RCC 7860 (cell line): ENCODE measurements around the gene PRR13.
"Not testable (repeated sequence)": the region's sequence is repeated elsewhere in the genome, so short reads cannot be mapped to it uniquely, and the experiment has no call there.

Experiments used
- DNase-seq: peaks from one replicate; pipeline ENCODE4 v3.0.0-alpha.2; 2015; ENCODE audit warnings: low spot score
- FAIRE-seq: peaks from 2 replicates; lab custom pipeline; 2012; peaks lifted over from hg19 to GRCh38; lab: Jason Lieb, UNC

The PRR13 gene

DNA sequence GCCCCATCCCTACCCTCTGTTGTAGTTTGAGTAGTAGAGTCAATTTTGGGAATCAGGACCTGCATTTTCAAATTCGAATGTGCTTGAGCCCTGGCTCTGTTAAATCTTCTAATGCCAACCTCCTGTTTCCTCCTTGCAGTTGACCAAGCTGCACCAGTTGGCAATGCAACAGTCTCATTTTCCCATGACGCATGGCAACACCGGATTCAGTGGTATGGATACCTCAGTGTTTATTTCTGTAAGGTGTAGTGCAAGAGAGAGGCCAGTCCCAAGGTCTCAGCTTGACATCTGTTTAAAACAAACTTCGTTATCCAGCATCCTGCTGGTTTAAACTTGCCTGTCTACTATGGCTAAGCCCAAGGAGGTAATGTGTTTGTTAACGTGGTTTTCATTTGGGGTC, 25.5 kb downstream of the PRR13 start:
- no peak for DNase-seq
- no peak for FAIRE-seq

DNA sequence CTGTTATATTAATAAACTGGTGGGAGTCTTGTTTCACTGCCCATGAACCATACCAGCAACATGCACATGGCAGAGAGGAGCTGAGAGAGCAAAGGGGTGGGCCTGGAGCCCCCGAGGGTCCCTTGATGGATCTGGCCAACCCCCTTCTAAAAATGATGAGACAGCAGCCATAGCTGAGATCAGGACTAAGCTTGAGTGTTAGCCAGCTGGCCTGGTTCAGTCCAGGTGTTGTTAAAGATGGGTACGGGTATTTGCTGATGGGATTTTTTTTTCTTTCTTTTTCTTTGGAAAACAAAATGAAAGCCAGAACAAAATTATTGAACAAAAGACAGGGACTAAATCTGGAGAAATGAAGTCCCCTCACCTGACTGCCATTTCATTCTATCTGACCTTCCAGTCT, 26.3 kb downstream of the PRR13 start:
- FAIRE-seq (no peak), DNase-seq (no peak)

DNA sequence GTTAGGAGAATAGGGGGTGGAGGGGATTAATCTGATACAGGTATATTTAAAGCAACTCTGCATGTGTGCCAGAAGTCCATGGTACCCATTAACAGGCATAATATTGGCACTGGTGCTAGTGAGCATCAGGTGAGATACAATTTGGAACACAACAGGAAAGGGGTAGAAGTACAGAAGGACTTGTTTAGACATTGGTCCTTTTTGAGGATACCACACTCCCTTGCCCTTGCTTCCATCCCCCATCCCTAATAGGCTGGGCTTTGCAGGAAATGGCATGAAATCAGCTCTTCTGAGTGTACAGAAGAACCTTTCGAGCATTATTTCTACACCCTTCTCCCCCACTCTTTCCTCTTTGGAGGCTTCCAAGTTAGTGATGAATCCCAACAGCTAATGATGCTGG, 26.7 kb downstream of the PRR13 start:
- FAIRE-seq (no peak), DNase-seq (no peak)

DNA sequence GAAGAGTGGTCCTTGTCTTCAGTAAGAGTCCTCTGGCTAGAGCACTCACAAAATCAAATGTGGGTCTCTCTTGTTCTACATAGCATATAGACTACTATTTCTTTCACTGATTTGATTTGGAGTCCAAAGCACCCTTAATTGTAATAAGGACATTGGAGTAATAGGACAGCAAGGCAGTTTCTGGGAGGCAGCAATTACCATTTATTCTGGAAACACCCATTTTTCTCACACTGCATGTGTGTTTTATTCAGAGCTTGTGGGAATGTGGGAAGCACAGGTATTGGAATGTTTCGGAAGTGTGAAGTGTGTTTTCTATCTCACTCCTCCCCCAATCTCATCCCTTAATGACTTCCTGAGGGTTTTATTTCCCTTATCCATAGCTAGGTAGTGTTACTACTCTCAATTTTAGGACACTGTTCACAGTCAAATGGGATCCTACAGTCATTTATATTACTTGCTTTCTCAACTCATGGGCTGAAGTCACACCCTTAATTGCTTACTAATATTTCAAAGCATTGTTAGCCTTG, 30.6 kb downstream of the PRR13 start:
- DNase-seq (no peak), FAIRE-seq (no peak)

DNA sequence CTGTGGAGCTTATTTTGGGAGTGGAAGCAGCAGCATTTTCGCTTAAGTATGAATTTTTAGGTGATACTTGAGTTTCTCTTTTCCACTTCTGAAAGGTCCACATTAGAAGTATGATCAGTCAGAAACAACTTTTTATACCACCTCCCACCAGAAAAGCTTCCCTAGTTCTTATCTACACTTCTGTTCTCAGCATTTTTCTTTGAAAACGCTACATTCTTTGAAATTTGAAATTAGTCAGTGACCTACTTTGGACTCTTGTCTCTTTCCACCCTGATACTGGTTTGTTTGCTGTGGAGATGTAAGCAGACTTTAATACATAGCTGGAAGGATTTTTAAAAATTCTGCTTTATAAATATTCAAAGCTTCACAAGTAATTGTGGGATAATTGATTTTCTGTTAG, 32.5 kb downstream of the PRR13 start:
- no peak for DNase-seq
- no peak for FAIRE-seq

DNA sequence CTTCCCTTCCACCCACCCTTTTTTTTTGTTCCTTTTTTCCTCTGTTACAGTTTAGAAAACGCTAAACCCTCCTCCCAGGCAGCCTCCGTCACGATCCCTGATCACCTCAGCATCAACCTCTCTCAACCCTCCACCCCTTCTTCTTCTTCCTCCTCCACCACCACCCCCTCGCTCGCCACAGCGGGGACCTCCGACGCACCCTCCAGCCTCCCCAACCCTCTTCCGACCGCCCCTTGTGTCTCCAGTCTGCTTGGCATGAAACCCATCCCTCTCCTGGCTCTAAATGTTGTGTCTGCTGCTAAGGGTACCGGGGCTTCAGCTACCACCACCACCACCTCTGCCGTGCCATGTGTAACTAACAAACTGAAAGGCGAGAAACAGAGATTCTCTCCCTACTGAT, 33.3 kb downstream of the PRR13 start:
- DNase-seq (no peak), FAIRE-seq (no peak)

DNA sequence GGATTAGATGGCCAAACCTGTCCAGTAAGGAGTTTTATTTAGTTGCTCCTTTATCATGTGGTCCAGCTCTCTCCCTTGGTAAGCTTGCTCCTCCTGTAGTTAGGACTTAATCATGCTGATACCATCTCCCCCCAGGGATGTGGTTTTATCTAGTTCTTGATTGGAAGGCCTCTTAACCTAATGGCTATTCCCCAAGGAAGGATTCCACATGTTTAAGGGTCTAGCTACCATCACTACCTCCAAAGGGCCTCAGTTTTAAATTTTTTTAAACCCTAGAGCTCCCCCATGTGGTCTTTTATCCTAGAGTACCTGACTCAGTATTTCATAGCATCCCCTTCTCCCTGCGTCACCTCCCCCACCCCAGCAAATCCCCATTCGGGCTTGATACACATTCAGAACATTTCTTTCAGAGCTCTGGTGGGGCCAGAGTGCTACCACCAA, 35.3 kb downstream of the PRR13 start:
- no peak for DNase-seq

DNA sequence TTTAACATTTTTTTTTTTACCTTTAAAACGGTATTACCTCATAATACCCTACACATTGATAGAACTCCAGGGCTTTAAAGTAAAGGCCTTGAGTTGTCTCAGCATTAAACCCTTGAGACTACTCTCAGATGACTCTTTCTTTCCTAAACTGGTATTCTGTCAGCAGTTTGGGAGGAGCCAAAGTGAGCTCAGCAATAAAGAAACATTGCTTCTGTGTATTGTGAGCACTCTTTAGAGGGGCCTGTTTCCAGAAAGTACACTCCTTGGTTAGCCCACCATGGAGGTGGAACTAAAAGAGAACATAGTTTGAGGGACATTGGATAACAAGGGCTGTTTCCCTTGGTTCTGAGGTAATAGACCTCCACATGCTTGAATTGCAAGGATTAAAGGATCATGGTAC, 37.3 kb downstream of the PRR13 start:
- FAIRE-seq (no peak), DNase-seq (no peak)

More for the DNA sequence above, 35.3 kb downstream of the PRR13 start:
- no peak for FAIRE-seq

DNA sequence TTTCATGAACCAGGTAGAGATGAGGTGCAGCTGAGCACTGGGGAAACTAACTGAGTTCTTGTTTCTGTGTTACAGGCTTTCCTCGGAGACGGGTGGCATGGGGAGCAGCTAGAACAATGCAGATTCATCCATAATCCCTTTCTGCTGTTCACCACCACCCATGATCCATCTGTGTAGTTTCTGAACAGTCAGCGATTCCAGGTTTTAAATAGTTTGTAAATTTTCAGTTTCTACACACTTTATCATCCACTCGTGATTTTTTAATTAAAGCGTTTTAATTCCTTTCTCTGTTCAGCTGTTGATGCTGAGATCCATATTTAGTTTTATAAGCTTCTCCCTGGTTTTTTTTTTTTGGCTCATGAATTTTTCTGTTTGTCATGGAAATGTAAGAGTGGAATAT, 37.8 kb downstream of the PRR13 start:
- FAIRE-seq (no peak), DNase-seq (no peak)

DNA sequence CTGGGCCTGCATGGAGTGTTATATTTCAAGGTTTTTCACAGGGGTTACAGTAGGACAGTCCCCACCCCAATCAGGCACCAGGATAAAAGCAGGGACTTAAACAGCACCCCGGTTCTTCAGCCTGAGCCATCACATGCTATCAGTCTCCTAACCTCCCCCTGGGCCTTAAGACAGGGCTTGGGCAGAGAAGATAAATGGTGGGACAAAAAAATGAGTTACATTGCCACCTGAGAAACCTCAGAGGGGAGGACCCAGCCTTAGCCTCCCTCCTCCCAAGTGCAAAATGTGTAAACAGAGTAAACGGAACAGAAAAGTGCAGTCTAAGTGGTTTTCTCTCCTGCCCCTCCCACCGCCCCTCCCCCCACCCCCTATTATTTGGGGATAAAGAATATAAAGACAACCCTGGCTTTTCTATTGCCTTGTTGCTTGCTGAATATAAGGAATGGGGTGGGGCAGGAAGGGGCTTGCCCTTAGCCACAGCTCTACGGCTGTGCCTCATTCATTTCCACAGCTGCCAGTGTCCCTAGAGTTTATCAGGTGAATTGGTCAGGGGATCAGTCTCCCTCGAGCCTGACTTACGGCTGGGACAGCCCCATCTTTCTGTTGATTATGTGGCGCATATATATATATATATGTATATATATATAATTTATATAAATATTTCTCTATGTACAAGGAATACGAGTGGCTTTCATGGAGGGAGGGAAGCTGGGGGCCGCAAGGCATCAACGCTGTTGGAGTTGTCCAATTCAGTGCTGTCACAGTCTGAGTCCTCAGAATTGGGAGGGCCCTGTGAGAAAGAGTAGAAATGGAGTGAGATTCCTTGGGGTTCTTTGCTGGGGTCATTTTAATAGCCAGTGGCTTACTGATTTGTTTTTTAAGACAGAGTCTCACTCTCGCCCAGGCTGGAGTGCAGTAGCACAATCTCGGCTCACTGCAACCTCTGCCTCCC, 39.2 kb downstream of the PRR13 start:
- FAIRE-seq = no peak

DNA sequence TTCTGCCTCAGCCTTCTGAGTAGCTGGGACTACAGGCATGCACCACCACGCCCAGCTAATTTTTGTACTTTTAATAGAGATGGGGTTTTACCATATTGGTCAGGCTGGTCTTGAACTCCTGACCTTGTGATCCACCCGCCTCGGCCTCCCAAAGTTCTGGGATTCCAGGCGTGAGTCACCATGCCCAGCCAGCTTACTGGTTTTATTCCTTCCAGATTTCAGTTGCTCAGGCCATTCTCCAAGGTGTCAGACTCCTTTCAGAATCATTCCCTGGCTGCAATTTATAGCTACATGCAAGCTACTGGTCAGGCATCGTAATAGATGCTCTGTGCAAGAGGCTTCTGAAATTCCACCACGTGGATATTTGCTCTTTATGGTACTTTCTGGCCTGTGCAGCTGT, 39.9 kb downstream of the PRR13 start:
- FAIRE-seq, DNase-seq: not testable (repeated sequence)

More for the DNA sequence above, 39.2 kb downstream of the PRR13 start:
- DNase-seq = no peak

DNA sequence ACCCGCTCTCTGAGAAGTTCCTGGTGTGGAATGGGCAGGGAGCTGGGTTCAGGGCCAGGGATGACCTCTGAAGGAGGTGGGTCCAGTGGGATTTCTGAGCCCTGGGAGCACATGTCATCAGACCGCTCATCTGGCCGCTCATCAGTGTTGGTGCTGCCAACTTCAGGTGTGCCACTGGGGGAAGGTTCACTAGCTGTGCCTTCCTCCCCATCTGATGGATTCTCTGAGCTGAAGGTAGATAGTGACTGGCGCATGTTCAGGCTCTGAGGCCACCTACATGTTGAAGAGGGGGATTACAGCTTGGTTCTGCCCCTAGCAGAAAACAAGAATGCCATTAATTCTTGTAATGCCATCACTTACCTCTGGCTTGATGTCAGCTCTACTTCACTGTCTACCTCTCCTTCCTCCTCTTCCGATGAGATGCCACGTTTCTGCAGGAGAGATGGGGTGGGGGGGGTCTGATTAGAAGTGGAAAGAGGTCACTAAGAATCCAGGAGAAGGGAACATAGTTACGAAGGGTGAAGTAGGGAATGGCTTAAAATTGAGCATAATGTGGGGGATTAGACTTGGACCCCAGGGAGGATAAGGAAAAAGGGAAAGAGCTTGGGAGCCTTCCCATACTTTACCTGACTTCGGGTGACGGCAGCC, 40.5 kb downstream of the PRR13 start:
- DNase-seq (no peak), FAIRE-seq (no peak)

DNA sequence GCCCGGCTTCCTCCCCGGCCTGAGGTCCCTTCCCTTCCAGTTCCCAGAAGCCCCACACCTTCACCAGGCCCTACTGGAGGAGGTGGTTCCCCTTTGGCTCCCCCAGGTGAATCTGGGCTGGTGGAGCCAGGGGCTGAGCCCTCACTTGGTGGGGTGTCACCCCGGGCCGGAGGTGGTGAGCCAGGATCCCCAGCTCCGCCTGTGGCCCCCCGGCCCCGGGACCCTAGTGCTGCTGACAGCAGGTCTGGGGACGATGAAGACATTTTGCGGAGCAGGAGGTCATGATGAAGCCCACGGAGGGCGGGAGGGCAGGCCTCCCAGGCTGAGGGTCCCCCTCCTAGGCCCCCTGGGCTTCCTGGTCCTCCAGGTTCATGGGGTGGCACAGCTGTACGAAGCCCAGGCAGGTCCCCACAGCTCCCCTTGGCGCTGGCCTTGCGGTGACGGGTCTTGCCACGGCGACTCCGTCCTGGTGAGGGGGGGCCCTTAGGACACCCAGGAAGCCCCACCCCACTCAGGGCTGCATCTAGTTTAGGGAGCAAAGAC, 41.2 kb downstream of the PRR13 start:
- DNase-seq = no peak
- FAIRE-seq = no peak

DNA sequence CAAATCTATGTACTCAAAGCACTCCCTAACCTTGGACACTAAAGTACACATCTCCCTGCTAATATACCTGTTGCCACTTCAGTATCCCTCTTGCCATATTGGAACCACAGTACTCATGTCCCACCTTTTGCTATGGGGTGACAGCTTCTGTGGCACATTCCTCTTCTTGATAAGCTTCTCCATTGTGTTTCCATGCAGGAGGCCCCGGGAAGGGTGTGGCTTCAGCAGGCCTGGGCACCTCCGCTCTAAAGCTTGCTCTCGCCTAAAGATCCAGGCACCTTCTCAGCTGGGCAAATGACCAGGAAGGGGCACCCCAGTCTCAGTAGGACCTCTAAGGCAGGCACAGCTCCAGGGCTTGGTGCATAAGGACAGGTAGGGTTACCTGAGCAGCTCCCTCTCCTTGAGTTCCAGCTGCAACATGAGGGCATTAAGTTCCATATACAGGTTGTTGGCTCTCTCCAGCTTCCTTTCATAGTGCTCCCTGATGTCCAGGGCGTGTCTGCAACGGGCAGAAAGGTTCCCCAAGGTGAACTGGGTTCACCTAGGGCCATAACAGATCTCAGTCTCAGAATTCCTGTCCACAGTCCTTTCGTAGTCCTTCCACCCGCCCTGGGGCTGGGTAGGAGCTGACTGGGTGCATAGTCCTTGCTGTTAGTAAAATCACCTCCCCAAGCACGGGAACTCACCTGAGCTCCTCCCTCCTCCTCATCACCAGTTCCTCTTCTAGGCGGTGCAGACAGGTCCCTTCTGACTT, 41.9 kb downstream of the PRR13 start:
- FAIRE-seq (no peak), DNase-seq (no peak)

DNA sequence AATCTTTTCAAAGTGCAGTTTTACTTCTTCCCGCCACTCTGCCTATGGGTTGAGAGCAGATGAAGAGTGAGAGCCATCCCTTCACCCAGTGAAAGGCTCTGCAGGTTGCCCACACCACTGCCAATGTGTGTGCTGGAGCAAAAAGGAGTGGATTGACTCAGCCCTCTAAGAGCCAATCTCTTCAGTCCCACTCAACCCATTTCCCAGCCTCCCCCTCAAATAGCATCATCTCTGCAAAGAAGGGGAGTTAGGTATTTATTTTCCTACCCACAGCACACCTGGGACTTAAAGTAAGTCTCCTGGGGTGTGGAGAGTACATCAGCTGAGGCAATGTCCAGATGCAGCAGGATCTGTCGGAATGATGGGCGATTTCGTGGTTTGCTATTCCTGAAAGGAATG, 42.4 kb downstream of the PRR13 start:
- DNase-seq (no peak), FAIRE-seq (no peak)

DNA sequence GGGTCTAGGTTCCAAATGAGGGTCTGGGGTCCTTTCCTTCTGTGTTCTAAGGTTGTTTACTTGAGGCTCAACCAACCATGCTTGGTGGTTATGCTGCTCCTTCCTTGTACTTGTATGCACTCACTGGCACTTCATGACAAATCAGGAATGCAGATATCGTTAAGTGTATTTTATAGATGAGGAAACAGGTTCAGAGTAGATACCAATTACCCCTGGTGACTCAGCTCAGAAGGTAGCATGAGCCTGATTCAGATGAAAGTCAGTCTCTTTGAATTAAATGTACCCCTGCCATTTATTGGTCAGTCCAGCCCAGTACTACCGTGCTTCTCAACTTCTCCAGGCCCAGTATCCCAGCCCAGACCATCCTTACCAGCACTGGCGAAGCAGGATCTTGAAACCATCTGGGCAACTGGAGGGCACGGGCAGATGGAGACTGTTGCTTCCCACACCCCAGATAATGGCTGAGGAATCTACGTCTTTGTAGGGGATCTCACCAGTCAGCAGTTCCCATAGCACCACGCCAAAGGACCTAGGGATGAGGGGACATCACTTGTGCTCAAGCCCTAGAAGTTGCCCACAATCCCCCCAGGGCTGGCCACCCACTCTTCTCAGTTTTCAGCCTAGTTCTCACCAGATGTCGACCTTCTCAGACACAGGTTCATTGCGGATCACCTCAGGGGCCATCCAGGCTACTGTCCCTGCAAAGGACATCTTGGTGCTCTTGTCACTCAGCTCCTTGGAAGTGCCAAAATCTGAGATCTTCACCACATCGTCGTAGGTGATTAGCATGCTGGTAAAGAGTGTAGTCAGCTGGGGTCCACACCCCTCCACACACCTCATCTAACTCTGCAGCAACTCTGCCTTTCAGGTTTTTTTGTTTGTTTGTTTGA, 43.4 kb downstream of the PRR13 start:
- FAIRE-seq (no peak), DNase-seq (no peak)

DNA sequence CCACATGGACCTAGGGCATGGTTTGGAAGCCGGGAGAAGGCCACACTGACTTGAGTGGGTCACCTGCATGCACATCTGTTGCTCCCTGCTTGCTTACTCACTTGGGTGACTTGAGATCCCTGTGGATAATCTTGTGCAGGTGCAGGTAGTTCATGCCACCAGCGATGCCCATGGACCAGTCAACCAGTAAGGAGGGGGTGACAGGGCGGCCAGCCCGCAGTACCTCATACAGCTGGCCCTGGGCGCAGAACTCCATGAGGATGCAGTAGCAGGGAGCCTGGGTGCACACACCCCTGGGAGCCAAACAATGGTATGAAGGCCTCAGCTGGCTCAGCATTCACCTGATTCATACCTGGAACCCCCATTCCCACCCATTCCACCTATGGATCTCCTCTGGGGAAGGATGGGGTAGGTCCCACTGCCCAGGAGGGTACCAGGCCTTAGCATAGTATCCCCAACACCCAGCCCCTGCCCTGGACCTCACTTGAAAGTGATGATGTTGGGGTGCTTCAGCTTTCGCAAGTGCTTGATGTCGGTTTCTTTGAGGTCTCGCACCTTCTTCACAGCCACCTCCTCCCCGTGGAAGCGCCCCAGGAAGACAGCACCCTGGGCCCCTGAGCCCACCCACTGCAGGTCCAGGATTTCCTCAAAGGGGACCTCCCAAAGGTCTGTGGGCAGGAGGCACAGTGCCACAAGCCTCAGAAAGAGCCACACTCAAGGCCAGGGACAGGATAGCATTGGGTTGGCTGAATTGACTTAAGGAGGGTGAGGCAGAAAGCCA, 44.6 kb downstream of the PRR13 start:
- FAIRE-seq (no peak), DNase-seq (no peak)

DNA sequence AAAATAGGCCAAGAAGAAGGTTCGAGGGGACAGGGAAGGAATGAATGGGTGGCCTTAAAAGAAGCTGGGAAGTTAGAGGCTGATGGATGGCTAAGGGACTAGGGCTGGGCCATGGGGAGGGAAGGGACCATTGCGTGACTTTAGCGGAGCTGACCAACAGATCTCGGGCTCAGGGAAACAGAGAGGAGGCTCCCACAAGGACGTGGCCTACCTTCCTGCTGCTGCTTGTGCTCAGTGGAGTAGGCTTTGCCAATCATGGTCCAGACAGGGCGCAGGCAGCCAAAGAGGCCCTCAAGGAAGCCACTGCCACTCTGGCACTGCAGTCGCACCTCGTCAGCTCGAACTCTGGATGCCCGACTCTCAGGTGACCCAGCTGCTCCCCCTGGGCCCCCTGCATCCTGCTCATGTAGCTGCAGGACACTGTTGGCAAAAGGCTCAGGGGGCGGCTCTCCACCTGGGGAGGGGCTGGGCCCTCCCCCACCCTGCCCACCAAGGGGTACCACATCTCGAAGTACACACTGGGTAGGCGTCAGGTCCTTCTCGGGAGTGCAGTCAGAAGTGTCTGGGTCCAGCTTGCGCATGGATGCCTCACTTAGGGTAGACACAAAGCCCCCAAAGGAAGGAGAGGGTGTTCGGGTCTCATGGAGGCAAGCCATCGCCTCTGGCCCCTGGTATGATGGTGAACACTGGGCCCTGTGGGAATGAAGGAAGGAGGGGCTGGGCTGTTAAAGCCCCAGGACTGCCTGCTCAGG, 45.4 kb downstream of the PRR13 start:
- FAIRE-seq (no peak), DNase-seq (no peak)
